Duodenal mucosa (tissue), 2 donors: ENCODE results near the gene TGM2.

Experiments used
- H3K27ac ChIP-seq: one replicate; pipeline ENCODE4 v1.7.0; 2013; ENCODE audit warnings: low read depth, low read length
- H3K27me3 ChIP-seq, 2 donors: one replicate each; pipeline ENCODE4 v1.7.0; 2013; ENCODE audit warnings: low read length in 2 of 2, control low read depth in 1 of 2; ENCODE audit not compliant: insufficient read depth in 2 of 2, control insufficient read depth in 1 of 2
- H3K36me3 ChIP-seq, 2 donors: one replicate each; pipeline ENCODE4 v1.7.0; 2013; ENCODE audit warnings: low read length in 2 of 2, control low read depth in 1 of 2; ENCODE audit not compliant: insufficient read depth in 2 of 2, control insufficient read depth in 1 of 2
- H3K4me1 ChIP-seq, 2 donors: one replicate each; pipeline ENCODE4 v1.7.0; 2013; ENCODE audit warnings: low read length in 2 of 2, control low read depth in 1 of 2; ENCODE audit not compliant: insufficient read depth in 2 of 2, control insufficient read depth in 1 of 2
- H3K4me3 ChIP-seq, 2 donors: one replicate each; pipeline ENCODE4 v1.7.0; 2013; ENCODE audit warnings: low read length in 2 of 2, low read depth in 1 of 2
- H3K9ac ChIP-seq, 2 donors: one replicate each; pipeline ENCODE4 v1.7.0; 2013; ENCODE audit warnings: low read length in 2 of 2, low read depth in 1 of 2
- H3K9me3 ChIP-seq, 2 donors: one replicate each; pipeline ENCODE4 v1.7.0; 2013; ENCODE audit warnings: low read length in 2 of 2, control low read depth in 1 of 2; ENCODE audit not compliant: control insufficient read depth in 1 of 2

The TGM2 gene

GRCh38 chr20:38094373-38094891 lies 70.6 kb downstream of the TGM2 start:
- Histone ChIP-seq H3K27me3 (no peaks in the 10 kb centered on the region), H3K9ac (no peak overlapping the region), H3K9me3 (no peaks in the 10 kb centered on the region), H3K36me3 (peaks cover 11 to 20% of the 10 kb centered on the region in 2 donors), H3K4me3 (no peak overlapping the region), H3K4me1 (peaks cover 18 to 22% of the 10 kb centered on the region in 2 donors), H3K27ac (peak overlapping the region; percentile 34)

GRCh38 chr20:38093641-38094077 lies 71.4 kb downstream of the TGM2 start:
- no peak overlapping the region for H3K9ac ChIP-seq
- no peaks in the 10 kb centered on the region for H3K27me3 ChIP-seq
- no peak overlapping the region for H3K27ac ChIP-seq
- H3K4me3 ChIP-seq, result no peak overlapping the region
- H3K36me3 ChIP-seq, result peaks cover 12 to 28% of the 10 kb centered on the region in 2 donors
- peaks cover 18 to 22% of the 10 kb centered on the region in 2 donors for H3K4me1 ChIP-seq
- H3K9me3 ChIP-seq, result no peaks in the 10 kb centered on the region

- H3K9me3 ChIP-seq, result no peaks in the 10 kb centered on the region
- H3K27me3 ChIP-seq, result no peaks in the 10 kb centered on the region
- no peak overlapping the region for H3K27ac ChIP-seq
- H3K4me3 ChIP-seq, result no peak overlapping the region
- H3K9ac ChIP-seq, result no peak overlapping the region
- H3K4me1 ChIP-seq, result peaks cover 18 to 22% of the 10 kb centered on the region in 2 donors
- peaks cover 12 to 33% of the 10 kb centered on the region in 2 donors for H3K36me3 ChIP-seq
Observed at GRCh38 chr20:38092915-38093314, 72.2 kb downstream of the TGM2 start.

GRCh38 chr20:38092260-38092857 lies 72.7 kb downstream of the TGM2 start:
- Histone ChIP-seq H3K27me3 (no peaks in the 10 kb centered on the region), H3K9ac (no peak overlapping the region), H3K27ac (no peak overlapping the region), H3K9me3 (no peaks in the 10 kb centered on the region), H3K36me3 (peaks cover 17 to 39% of the 10 kb centered on the region in 2 donors), H3K4me3 (no peak overlapping the region), H3K4me1 (peaks cover 18 to 22% of the 10 kb centered on the region in 2 donors)

- Histone ChIP-seq H3K36me3 (peaks cover 17 to 46% of the 10 kb centered on the region in 2 donors), H3K27ac (peak overlapping the region; percentile 13), H3K4me1 (peaks cover 18 to 22% of the 10 kb centered on the region in 2 donors), H3K9ac (peak overlapping the region in 1 of 2 donors; percentile 20), H3K9me3 (no peaks in the 10 kb centered on the region), H3K27me3 (no peaks in the 10 kb centered on the region), H3K4me3 (no peak overlapping the region)
Observed at GRCh38 chr20:38091441-38092216, 73.4 kb downstream of the TGM2 start.

- Histone ChIP-seq H3K36me3 (peaks cover 20 to 60% of the 10 kb centered on the region in 2 donors), H3K27me3 (no peaks in the 10 kb centered on the region)
Observed at GRCh38 chr20:38090061-38090460, 75.0 kb downstream of the TGM2 start.

GRCh38 chr20:38089500-38089899 lies 75.6 kb downstream of the TGM2 start:
- Histone ChIP-seq H3K27ac (no peak overlapping the region), H3K27me3 (no peaks in the 10 kb centered on the region), H3K36me3 (peaks cover 22 to 66% of the 10 kb centered on the region in 2 donors), H3K9ac (no peak overlapping the region), H3K4me3 (no peak overlapping the region), H3K9me3 (no peaks in the 10 kb centered on the region), H3K4me1 (peaks cover 9 to 17% of the 10 kb centered on the region in 2 donors)

More at GRCh38 chr20:38090061-38090460, 75.0 kb downstream of the TGM2 start:
- Histone ChIP-seq H3K27ac (no peak overlapping the region), H3K4me1 (peaks cover 15 to 22% of the 10 kb centered on the region in 2 donors), H3K4me3 (no peak overlapping the region), H3K9me3 (no peaks in the 10 kb centered on the region), H3K9ac (no peak overlapping the region)

- Histone ChIP-seq H3K4me3 (no peak overlapping the region), H3K27me3 (no peaks in the 10 kb centered on the region), H3K36me3 (peaks cover 21 to 72% of the 10 kb centered on the region in 2 donors), H3K4me1 (no peaks in the 10 kb centered on the region), H3K9ac (no peak overlapping the region), H3K9me3 (no peaks in the 10 kb centered on the region), H3K27ac (no peak overlapping the region)
Observed at GRCh38 chr20:38085026-38085425, 80.0 kb downstream of the TGM2 start.

GRCh38 chr20:38084425-38084951 lies 80.6 kb downstream of the TGM2 start:
- no peak overlapping the region for H3K4me3 ChIP-seq
- H3K9ac ChIP-seq, result no peak overlapping the region
- H3K36me3 ChIP-seq, result peaks cover 16 to 67% of the 10 kb centered on the region in 2 donors
- peak overlapping the region; percentile 34 for H3K27ac ChIP-seq
- H3K9me3 ChIP-seq, result no peaks in the 10 kb centered on the region
- H3K4me1 ChIP-seq, result no peaks in the 10 kb centered on the region
- no peaks in the 10 kb centered on the region for H3K27me3 ChIP-seq
